HCT116 (cell line): ENCODE measurements around the gene SEC14L3.

Source experiments
- CEBPB ChIP-seq: IDR thresholded peaks from 2 replicates; pipeline ENCODE4 v1.6.1; 2012; ENCODE audit warnings: low read depth
- EZH2 ChIP-seq: fragments of 200-600 bp; sonication (generic); IDR thresholded peaks from 2 replicates; pipeline ENCODE4 v1.6.1; 2017; ENCODE audit warnings: antibody characterized with exemption, mixed run types
- EZH2phosphoT487 ChIP-seq: fragments of 200-600 bp; IDR thresholded peaks from 2 replicates; pipeline ENCODE4 v1.6.1; 2018; ENCODE audit warnings: antibody characterized with exemption, borderline replicate concordance
- JUND ChIP-seq: IDR thresholded peaks from 2 replicates; pipeline ENCODE4 v1.6.1; 2012
- POLR2A ChIP-seq: IDR thresholded peaks from 2 replicates; pipeline ENCODE4 v1.7.0; 2011; ENCODE audit warnings: borderline replicate concordance; ENCODE audit not compliant: insufficient read depth, insufficient read length; ENCODE audit errors: extremely low read depth
- POLR2AphosphoS5 ChIP-seq: IDR thresholded peaks from 2 replicates; pipeline ENCODE4 v1.6.1; 2011; ENCODE audit warnings: mild to moderate bottlenecking, low read depth, low read length, moderate library complexity
- SIN3A ChIP-seq: IDR thresholded peaks from 2 replicates; pipeline ENCODE4 v1.6.1; 2012; ENCODE audit warnings: low read depth
- SRF ChIP-seq: IDR thresholded peaks from 2 replicates; pipeline ENCODE4 v1.6.1; 2012; ENCODE audit warnings: low read depth
- ZNF274 ChIP-seq: fragments of 200-500 bp; sonication (Bioruptor generic); IDR thresholded peaks from 2 replicates; pipeline ENCODE4 v1.6.1; 2014; ENCODE audit warnings: mild to moderate bottlenecking, low read depth, low read length, inconsistent platforms
- TF ChIP-seq, protein P1 (sequence below): IDR thresholded peaks from 2 replicates; pipeline ENCODE4 v1.6.1; 2011; ENCODE audit warnings: mild to moderate bottlenecking, low read length, moderate library complexity; ENCODE audit not compliant: insufficient replicate concordance; ENCODE audit errors: extremely low read depth
- TF ChIP-seq, protein P2 (sequence below), 3 experiments: fragments of 200-600 bp in 1 of 3; sonication (generic) in 1 of 3; IDR thresholded peaks in 2 of 3; conservative IDR thresholded peaks in 1 of 3; 2 replicates each; pipeline ENCODE4 v1.5.1; 2012 to 2017; ENCODE audit warnings: low read depth in 2 of 3, low read length in 2 of 3, antibody characterized with exemption in 1 of 3, borderline replicate concordance in 1 of 3, control low read depth in 1 of 3, mild to moderate bottlenecking in 1 of 3, mixed read lengths in 1 of 3, mixed run types in 1 of 3, moderate library complexity in 1 of 3; ENCODE audit not compliant: insufficient read depth in 1 of 3
- TF ChIP-seq, protein P3 (sequence below): IDR thresholded peaks from 2 replicates; pipeline ENCODE4 v1.6.1; 2012

DNA sequence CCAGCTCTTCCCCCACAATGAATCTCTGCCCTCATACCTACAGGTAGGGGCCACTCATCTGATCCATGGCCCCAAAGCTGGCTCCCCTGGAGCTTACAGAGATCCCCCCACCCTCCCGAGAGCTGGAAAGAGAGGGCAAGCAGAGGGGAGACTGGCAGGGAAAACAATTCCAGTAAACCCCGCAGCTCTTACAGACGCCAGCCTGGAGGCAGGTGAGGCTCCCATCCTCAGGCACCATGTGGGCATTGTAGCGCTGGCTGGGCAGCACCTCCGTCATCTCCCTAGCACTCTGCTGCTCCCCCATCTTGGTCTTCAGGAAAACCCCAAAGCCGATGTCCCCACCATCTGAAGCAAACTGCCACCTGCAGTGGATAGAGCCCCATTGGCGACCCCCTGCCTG, 19.6 kb upstream of the SEC14L3 start:
- TF ChIP-seq, protein P1, sequence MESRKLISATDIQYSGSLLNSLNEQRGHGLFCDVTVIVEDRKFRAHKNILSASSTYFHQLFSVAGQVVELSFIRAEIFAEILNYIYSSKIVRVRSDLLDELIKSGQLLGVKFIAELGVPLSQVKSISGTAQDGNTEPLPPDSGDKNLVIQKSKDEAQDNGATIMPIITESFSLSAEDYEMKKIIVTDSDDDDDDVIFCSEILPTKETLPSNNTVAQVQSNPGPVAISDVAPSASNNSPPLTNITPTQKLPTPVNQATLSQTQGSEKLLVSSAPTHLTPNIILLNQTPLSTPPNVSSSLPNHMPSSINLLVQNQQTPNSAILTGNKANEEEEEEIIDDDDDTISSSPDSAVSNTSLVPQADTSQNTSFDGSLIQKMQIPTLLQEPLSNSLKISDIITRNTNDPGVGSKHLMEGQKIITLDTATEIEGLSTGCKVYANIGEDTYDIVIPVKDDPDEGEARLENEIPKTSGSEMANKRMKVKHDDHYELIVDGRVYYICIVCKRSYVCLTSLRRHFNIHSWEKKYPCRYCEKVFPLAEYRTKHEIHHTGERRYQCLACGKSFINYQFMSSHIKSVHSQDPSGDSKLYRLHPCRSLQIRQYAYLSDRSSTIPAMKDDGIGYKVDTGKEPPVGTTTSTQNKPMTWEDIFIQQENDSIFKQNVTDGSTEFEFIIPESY, result no peak
- TF ChIP-seq ZNF274, result no peak
- TF ChIP-seq SIN3A, result no peak
- TF ChIP-seq, protein P2, sequence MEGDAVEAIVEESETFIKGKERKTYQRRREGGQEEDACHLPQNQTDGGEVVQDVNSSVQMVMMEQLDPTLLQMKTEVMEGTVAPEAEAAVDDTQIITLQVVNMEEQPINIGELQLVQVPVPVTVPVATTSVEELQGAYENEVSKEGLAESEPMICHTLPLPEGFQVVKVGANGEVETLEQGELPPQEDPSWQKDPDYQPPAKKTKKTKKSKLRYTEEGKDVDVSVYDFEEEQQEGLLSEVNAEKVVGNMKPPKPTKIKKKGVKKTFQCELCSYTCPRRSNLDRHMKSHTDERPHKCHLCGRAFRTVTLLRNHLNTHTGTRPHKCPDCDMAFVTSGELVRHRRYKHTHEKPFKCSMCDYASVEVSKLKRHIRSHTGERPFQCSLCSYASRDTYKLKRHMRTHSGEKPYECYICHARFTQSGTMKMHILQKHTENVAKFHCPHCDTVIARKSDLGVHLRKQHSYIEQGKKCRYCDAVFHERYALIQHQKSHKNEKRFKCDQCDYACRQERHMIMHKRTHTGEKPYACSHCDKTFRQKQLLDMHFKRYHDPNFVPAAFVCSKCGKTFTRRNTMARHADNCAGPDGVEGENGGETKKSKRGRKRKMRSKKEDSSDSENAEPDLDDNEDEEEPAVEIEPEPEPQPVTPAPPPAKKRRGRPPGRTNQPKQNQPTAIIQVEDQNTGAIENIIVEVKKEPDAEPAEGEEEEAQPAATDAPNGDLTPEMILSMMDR (IDR thresholded peaks at IDR 0.05 in 2 of 3, conservative IDR thresholded peaks at IDR 0.05 in 1 of 3; ENCODE audit: borderline replicate concordance in 1 of 3, insufficient read depth in 1 of 3, low read depth in 2 of 3, low read length in 2 of 3), result no peak
- TF ChIP-seq POLR2AphosphoS5, result no peak
- no peak for TF ChIP-seq SRF
- TF ChIP-seq CEBPB, result no peak
- no peak for TF ChIP-seq EZH2
- TF ChIP-seq POLR2A, result no peak
- TF ChIP-seq JUND, result no peak
- TF ChIP-seq, protein P3, sequence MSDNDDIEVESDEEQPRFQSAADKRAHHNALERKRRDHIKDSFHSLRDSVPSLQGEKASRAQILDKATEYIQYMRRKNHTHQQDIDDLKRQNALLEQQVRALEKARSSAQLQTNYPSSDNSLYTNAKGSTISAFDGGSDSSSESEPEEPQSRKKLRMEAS, result no peak
- no peak for TF ChIP-seq EZH2phosphoT487
